Uterus (tissue), 2 donors: ENCODE measurements around the gene MAGEA6.
"Not testable (repeated sequence)": the region's sequence is repeated elsewhere in the genome, so short reads cannot be mapped to it uniquely, and the experiment has no call there.

Experiments used
- CTCF ChIP-seq, 4 experiments: fragments of 200-600 bp in 2 of 4; fragments of 450-650 bp in 2 of 4; sonication (generic) in 2 of 4; IDR thresholded peaks; one replicate each; pipeline ENCODE4 v1.5.1; 2016 to 2019; ENCODE audit warnings: antibody characterized with exemption in 4 of 4, mild to moderate bottlenecking in 2 of 4, moderate library complexity in 1 of 4
- POLR2A ChIP-seq, 2 donors: fragments of 450-650 bp; IDR thresholded peaks; one replicate each; pipeline ENCODE4 v1.6.1; 2016; ENCODE audit warnings: antibody characterized with exemption in 2 of 2, mild to moderate bottlenecking in 1 of 2, moderate library complexity in 1 of 2

GRCh38 chrX:152754871-152755270 lies 14.6 kb downstream of the MAGEA6 start:
- not testable (repeated sequence) for TF ChIP-seq CTCF, POLR2A (IDR thresholded peaks at IDR 0.05)
